HUDEP-2 (cell line): ENCODE data around the gene SEMA5A.

Experiments used
- DNase-seq, 76 experiments: peaks; one replicate each; lab custom pipeline; 2025; ENCODE audit not compliant: unreplicated experiment in 76 of 76; lab: John Stamatoyannopoulos, UW

Gene SEMA5A

GRCh38 chr5:9151684-9152427 lies 394.0 kb downstream of the SEMA5A start:
- no peak for DNase-seq

GRCh38 chr5:9149988-9150387 lies 395.9 kb downstream of the SEMA5A start:
- no peak for DNase-seq

- no peak for DNase-seq
These were observed 397.6 kb downstream of the SEMA5A start for GRCh38 chr5:9148242-9148641.

- no peak for DNase-seq
These were observed 405.2 kb downstream of the SEMA5A start for GRCh38 chr5:9140711-9141110.

GRCh38 chr5:9140202-9140601 lies 405.7 kb downstream of the SEMA5A start:
- DNase-seq: no peak

DNA sequence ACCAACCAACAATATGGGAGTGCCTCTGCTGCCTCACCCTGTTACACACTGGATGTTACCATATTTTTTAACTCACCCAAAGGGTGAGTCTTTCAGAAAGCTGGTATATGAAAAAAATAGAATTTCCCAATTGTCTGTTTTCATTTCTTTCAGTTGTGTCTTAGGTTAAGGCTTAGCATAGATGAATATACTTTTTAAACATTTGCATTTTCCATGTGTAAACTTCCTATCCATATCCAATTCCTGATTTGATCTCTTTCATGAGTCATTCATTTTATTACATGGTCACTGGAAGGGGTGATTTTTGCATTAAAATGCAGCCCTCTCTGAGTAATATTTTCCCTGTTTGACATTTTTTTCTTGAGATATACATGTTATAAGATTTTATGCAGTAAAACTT lies 406.5 kb downstream of the SEMA5A start:
- no peak for DNase-seq

- no peak for DNase-seq
These were observed 417.7 kb downstream of the SEMA5A start for GRCh38 chr5:9128136-9128535.

DNA sequence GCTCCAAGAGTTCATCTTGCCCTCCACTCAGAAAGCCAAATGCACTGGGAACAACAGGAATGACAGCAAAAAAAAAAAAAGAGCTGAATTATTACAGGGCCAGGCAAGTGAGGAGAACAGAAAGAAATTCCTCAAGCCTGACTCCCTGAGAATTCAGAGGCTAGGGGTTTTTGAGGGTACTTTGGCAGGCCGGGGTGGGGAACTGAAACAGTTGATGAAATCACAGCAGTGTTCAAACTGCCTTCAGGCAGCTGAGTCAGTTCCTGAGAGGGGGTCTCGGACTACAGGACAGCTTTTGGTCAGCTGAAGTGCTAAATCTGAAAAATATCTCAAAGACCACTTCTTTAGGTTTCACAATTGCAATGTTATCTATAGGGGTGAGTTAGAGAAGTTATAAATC lies 419.4 kb downstream of the SEMA5A start:
- no peak for DNase-seq

- no peak for DNase-seq
These were observed 420.0 kb downstream of the SEMA5A start for GRCh38 chr5:9125852-9126251.

DNA sequence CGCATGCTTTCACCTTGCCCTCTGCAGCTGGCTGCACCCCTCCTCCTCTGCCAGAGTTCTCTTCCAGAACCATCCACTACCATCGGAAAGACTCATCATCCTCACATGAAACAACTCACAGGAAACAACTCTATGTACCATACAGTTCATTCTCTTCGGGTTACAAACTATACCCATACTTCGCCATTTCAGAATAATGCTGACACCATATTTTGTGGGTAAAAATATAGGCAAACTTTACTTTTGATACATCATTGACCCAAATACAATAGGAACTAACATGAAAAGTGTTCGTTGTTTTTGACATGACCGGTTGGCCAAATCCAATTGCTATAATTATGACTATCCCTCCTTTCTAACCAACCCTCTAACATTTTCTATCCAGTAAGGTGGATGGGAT lies 421.0 kb downstream of the SEMA5A start:
- no peak for DNase-seq

- no peak for DNase-seq
These were observed 421.8 kb downstream of the SEMA5A start for GRCh38 chr5:9124071-9124470.

GRCh38 chr5:9122528-9122927 lies 423.3 kb downstream of the SEMA5A start:
- DNase-seq: no peak

DNA sequence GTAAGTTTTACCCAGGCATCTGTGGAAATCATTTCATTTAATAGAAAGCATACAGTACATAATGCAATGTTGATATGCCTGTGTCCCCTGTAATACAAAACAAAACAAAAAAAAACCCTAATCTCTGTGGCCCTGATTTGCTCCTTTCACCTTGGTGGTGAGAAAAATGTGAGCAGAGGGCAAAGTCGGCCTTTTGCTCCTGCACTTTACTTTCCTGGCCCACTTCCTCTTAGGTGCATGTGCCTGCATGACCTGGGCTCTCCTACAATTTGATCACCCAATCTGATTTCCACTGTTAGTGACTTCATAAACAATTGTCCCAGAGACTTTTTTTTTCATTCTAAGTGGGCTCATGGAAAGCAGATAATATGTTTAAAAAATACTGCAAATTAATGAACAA lies 424.3 kb downstream of the SEMA5A start:
- DNase-seq: no peak

GRCh38 chr5:9118852-9119251 lies 427.0 kb downstream of the SEMA5A start:
- DNase-seq: no peak

- no peak for DNase-seq
These were observed 430.8 kb downstream of the SEMA5A start for GRCh38 chr5:9115093-9115492.

- DNase-seq: no peak
These were observed 433.2 kb downstream of the SEMA5A start for GRCh38 chr5:9112520-9113291.

GRCh38 chr5:9108162-9108561 lies 437.7 kb downstream of the SEMA5A start:
- no peak for DNase-seq

- DNase-seq: no peak
These were observed 440.0 kb downstream of the SEMA5A start for GRCh38 chr5:9105851-9106250.

DNA sequence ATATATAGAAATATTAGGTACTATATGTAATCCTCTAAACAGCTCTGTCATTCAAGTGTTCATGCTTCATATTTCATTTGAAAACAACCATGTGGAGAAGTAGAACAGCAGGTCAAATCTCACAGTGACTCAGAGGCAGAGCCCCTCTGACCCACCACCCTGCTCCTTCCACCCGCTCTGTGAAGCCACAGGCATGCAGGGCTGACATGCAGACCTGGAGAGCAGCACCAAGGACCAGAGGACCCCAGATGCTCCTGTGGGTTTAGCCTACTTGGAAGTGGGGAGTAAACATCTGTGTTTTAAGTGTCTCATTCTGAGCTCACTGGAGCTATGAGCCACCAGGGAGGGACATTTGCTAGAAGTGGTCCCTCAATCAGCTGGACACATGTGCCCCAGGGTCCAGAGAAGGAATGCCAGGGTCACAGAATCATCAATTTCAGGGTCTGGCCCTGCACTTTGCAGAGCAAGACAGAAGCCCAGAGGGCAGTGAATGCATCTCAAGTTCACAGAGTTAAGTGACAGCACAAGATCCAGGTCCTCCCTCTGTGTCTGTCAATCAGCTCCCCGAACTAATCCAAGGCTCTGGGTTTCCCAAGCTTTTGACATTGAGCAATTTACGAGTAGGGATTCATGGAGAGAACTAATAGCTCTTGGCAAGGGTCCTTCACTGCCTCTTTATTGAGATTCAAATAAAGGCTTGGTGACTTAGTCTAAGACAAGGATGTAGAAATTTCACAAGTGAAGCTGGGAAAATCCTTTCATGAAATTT lies 441.1 kb downstream of the SEMA5A start:
- DNase-seq: no peak

DNA sequence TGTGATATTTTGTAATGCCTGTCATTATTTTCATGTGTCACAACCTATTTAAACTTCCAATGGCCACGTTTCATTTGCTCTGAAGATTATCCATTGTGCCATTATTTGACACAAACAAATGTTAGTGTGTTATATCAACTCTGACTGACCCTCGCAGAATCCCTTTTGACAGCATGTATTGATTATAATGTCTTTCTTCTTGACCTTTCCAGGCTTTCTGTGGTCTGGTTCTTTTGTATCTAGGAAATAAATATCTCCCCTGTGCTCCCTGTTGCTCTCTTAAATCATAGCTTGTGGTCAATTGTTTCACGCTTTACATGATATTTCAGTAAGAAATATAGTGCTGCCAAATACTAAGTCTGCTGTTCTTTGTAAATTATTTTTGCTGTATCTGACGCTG lies 442.6 kb downstream of the SEMA5A start:
- DNase-seq: no peak

DNA sequence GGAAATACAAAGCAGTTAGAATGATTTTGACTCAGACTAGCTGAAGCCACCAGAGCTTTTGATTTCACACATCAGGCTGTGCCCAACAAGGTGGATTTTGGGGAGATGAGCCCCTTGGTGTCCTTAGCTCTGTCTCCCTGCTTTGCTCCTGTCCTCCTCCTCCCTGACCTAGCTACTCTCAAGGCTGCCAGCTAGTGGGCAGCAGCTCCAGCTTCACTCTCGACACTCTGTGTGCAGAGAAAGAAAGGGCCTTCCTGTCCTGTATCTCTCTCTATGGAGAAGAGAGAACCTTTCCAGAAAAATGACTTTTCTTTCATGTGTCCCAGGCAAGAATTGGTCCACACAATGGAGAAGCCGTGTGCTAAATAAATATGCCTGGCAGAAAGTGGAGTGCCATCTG lies 446.2 kb downstream of the SEMA5A start:
- DNase-seq: peak in 1 of 76 experiments; percentile 2
